Activated T-helper 2 cell treated with anti-CD3 and anti-CD28 coated beads, Interferon-gamma antibody, Interleukin-2, Interleukin-4, amounts not matched to agents 10 μg/mL and 5 μg/mL and 100 μg/mL, durations not matched to agents 14 hours and 24 hours and 36 hours (primary cell): ENCODE results near the gene CCDC12. TPM values are rescaled to one million over a fixed set of nuclear protein-coding genes. Genes with fewer than 3 reads are reported as not detected.

Source experiments
- DNase-seq: peaks from one replicate; pipeline ENCODE4 v3.0.0; 2021; ENCODE audit warnings: low spot score
- H3K27ac Mint-ChIP-seq: one replicate; pipeline ENCODE4 v1.8.0; 2021; ENCODE audit warnings: mixed read lengths
- H3K27me3 Mint-ChIP-seq: one replicate; pipeline ENCODE4 v1.8.0; 2021; ENCODE audit warnings: low read depth, mixed read lengths
- H3K36me3 Mint-ChIP-seq: one replicate; pipeline ENCODE4 v1.8.0; 2021; ENCODE audit warnings: low read depth, mixed read lengths
- H3K4me1 Mint-ChIP-seq: one replicate; pipeline ENCODE4 v1.8.0; 2021; ENCODE audit warnings: low read depth, mixed read lengths
- H3K4me3 Mint-ChIP-seq: one replicate; pipeline ENCODE4 v1.8.0; 2021; ENCODE audit warnings: low read depth, mild to moderate bottlenecking, moderate library complexity, mixed read lengths
- H3K9me3 Mint-ChIP-seq: one replicate; pipeline ENCODE4 v1.8.0; 2021; ENCODE audit warnings: mixed read lengths
- intact Hi-C: fragments of 100-400 bp; cut with micrococcal nuclease; formaldehyde crosslinking; loops from one replicate; pipeline ENCODE4 v1.15.1; 2023
- total RNA-seq: library from RNA; stranded (reverse); gene quantifications from 2 replicates; pipeline ENCODE4 v1.2.3, GENCODE V29; 2022

The CCDC12 gene
- total RNA-seq, 1 donor from 2014 or later: 65.3 TPM

GRCh38 chr3:46952813-46953212 lies 23.7 kb downstream of the CCDC12 start:
- H3K9me3 Mint-ChIP-seq: no peaks in the 10 kb centered on the region
- peaks cover 80% of the 10 kb centered on the region for H3K4me1 Mint-ChIP-seq
- H3K4me3 Mint-ChIP-seq: peak overlapping the region; percentile 20
- peaks cover 25% of the 10 kb centered on the region for H3K36me3 Mint-ChIP-seq
- no peaks in the 10 kb centered on the region for H3K27me3 Mint-ChIP-seq
- no peak for DNase-seq
- intact Hi-C loops: loop anchor here (1.0 to 5.0 kb wide), 2 partner anchors 8 to 36 kb away; no protein-coding TSS in a partner anchor
- H3K27ac Mint-ChIP-seq: peak overlapping the region; percentile 95

- no peak for DNase-seq
- H3K4me3 Mint-ChIP-seq: no peak overlapping the region
- H3K4me1 Mint-ChIP-seq: peaks cover 87% of the 10 kb centered on the region
- no peak overlapping the region for H3K27ac Mint-ChIP-seq
- intact Hi-C loops: loop anchor here (5.0 kb wide), 1 partner anchor 33 kb away; no protein-coding TSS in a partner anchor
- H3K36me3 Mint-ChIP-seq: peaks cover 46% of the 10 kb centered on the region
- H3K9me3 Mint-ChIP-seq: no peaks in the 10 kb centered on the region
- no peaks in the 10 kb centered on the region for H3K27me3 Mint-ChIP-seq
These were observed 25.8 kb downstream of the CCDC12 start for GRCh38 chr3:46950650-46951241.

GRCh38 chr3:46950177-46950576 lies 26.4 kb downstream of the CCDC12 start:
- peaks cover 87% of the 10 kb centered on the region for H3K4me1 Mint-ChIP-seq
- H3K36me3 Mint-ChIP-seq: peaks cover 49% of the 10 kb centered on the region
- no peak for DNase-seq
- H3K9me3 Mint-ChIP-seq: no peaks in the 10 kb centered on the region
- no peaks in the 10 kb centered on the region for H3K27me3 Mint-ChIP-seq
- no peak overlapping the region for H3K4me3 Mint-ChIP-seq
- peak overlapping the region; percentile 74 for H3K27ac Mint-ChIP-seq
- intact Hi-C loops: loop anchor here (5.0 kb wide), 1 partner anchor 33 kb away; no protein-coding TSS in a partner anchor

DNA sequence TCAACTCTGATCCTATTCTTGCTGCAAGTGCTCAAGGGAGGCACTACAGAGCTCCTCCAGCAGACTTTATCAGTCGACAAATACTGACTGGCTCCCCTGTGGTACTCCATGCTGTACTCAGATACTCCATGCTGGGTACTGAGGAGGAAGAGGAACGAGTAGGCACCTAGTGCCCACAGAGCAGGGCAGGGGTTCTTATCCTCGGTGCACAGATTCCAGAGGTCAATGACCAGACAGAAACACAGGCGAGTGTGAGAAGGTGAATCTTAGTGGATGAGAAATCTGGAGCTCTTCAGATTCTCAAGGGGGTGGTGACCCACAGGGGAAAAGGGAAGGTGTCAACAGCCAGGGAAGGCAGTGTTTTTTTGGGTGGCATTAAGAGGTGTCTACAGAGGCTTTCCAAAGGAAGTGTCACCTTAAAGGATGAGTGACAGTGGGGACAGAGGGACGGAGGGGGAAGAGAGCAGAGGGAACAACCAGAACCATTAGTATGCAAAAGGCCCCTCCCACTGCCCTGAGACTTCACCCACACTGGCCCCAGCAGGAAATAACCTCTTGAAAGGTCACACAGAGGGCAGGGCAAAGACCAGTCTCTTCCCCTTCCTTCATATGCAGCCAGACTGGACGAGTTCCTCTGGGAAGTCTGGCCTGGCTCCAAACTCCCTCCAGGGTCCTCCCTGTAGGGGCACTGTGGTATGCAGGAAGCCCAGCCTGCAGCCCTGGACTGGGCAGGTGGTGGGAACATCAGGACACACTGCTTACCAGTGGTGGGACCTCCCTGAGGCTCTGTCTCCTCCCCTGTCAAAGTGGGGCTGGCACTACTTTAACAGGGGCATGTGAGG lies 27.5 kb downstream of the CCDC12 start:
- H3K27ac Mint-ChIP-seq: peak overlapping the region; percentile 97
- intact Hi-C loops: loop anchor here (1.0 to 2.0 kb wide), 2 partner anchors 10 to 40 kb away; no protein-coding TSS in a partner anchor
- no peaks in the 10 kb centered on the region for H3K27me3 Mint-ChIP-seq
- H3K36me3 Mint-ChIP-seq: peaks cover 52% of the 10 kb centered on the region
- no peak for DNase-seq
- H3K4me1 Mint-ChIP-seq: peaks cover 86% of the 10 kb centered on the region
- H3K9me3 Mint-ChIP-seq: no peaks in the 10 kb centered on the region
- H3K4me3 Mint-ChIP-seq: peak overlapping the region; percentile 74

DNA sequence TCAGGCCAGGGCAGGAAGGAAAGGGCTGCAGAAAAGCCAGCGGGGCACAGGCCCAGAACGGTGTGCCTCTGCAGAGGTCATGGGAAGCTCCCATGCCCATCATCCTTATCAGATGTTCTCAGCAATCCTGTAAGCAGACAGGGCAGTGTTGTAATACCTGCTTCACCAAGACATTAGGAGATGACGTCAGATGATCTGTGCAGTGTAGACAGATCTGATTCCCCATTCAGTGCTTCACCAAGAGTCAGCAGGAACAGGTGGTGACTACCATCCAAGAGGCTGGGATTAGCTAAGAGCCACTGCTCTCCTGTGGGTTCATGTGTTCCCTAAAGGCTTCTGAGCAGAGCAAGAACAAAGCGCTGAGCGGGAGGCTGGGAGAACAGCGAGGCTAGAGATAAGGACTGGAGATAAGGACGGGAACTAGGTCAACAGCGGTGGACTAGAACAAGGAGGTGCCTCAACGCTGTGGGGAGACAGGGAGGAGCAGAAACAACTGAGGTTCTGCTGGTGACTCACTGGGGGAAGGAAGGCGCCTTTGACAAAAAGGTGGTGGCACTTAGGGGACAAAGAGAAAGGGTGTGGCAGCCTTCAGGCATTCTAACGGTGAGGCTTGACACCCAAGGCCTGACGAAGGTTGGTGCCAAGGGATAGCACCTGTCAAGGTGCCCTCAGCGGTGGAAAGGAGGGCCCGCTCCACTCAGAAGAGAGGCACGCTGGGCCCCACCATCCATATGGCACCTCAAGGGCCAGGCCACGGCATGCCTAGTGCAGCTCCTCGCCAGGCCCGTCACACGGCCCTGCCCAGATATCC lies 28.4 kb downstream of the CCDC12 start:
- peak overlapping the region; percentile 74 for H3K4me3 Mint-ChIP-seq
- peak overlapping the region; percentile 97 for H3K27ac Mint-ChIP-seq
- peaks cover 52% of the 10 kb centered on the region for H3K36me3 Mint-ChIP-seq
- H3K9me3 Mint-ChIP-seq: no peaks in the 10 kb centered on the region
- H3K27me3 Mint-ChIP-seq: no peaks in the 10 kb centered on the region
- peaks cover 83% of the 10 kb centered on the region for H3K4me1 Mint-ChIP-seq
- DNase-seq: peak; percentile 65
- intact Hi-C loops: loop anchor here (1.0 to 2.0 kb wide), 2 partner anchors 11 to 41 kb away; no protein-coding TSS in a partner anchor

DNA sequence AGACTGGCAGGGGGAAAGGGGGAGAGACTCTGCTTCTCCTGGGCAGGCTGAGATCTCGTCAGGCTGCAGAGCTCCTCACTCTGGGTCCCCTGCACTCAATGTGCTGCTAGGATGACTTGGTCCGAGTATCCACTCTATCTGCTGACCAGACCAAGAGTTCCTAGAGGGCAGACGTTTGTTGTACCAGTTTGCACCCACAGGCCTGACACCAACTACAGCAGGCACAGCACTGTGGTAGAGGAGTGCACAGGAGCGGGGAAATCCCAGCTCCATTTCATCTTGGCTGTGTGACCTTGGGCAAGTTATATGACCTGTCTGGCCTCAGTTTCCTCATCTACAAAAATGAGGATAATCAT lies 29.0 kb downstream of the CCDC12 start:
- intact Hi-C loops: no loop called here
- Mint-ChIP-seq H3K27ac (peak overlapping the region; percentile 97), H3K36me3 (peaks cover 55% of the 10 kb centered on the region), H3K27me3 (no peaks in the 10 kb centered on the region), H3K9me3 (no peaks in the 10 kb centered on the region), H3K4me3 (peak overlapping the region; percentile 74), H3K4me1 (peaks cover 81% of the 10 kb centered on the region)
- DNase-seq: no peak

DNA sequence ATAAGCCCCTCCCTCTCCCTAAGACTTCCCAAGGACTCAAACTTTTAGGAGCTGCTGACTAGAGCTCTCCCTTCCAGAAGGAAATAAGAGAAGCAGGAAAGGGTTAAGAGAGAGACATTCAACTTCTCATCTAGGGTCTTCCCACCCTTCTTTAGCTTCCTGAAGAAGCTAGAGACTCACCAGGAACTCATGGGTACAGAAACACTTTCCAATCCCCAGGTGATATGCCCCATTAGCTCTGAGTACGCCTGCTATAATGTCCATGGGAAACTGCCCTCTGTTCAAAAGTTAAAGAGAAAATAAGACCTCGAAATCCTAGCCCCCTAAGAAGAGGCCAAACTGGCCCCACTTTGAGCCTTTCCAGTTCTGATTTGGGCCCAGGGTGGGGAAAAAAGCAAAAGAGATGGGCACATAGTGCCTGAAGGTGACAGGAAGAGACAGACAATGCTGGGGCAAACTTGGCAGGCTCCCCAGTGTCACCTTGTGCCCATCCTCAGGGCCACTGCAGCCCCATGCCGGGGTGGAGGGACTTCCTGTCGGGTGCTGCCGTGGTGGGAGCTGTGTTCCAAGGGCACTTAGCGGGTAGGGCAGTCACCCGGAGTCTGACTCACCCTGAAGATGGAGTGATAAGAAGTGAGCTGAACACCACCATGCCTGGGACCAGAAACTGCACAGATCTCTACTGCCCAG lies 29.5 kb downstream of the CCDC12 start:
- peak; percentile 63 for DNase-seq
- Mint-ChIP-seq H3K4me1 (peaks cover 78% of the 10 kb centered on the region), H3K27me3 (no peaks in the 10 kb centered on the region), H3K36me3 (peaks cover 54% of the 10 kb centered on the region), H3K4me3 (peak overlapping the region; percentile 74), H3K9me3 (no peaks in the 10 kb centered on the region), H3K27ac (peak overlapping the region; percentile 97)
- intact Hi-C loops: no loop called here

DNA sequence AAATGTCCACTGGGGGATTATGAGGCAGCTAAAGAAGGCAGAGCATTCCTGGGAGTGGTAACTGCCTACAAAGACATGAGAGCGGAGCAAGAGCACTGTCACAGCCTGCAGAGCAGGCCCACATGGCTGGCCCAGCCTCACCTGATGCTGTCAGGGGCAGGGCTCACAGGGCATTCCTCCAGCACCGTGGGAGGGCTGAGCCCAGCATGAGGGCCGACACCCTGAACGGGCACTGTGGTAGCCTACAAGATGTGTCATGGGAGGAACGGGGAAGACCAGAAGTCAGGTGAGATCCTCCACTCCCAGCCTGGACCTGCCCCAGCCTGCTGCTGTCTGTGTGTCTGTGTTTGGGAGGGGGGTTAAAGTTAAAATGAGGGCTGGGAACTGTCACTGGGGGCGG lies 30.1 kb downstream of the CCDC12 start:
- Mint-ChIP-seq H3K4me3 (peak overlapping the region; percentile 33), H3K4me1 (peaks cover 74% of the 10 kb centered on the region), H3K27me3 (no peaks in the 10 kb centered on the region), H3K27ac (peak overlapping the region; percentile 97), H3K9me3 (no peaks in the 10 kb centered on the region), H3K36me3 (peaks cover 51% of the 10 kb centered on the region)
- no peak for DNase-seq
- intact Hi-C loops: no loop called here

DNA sequence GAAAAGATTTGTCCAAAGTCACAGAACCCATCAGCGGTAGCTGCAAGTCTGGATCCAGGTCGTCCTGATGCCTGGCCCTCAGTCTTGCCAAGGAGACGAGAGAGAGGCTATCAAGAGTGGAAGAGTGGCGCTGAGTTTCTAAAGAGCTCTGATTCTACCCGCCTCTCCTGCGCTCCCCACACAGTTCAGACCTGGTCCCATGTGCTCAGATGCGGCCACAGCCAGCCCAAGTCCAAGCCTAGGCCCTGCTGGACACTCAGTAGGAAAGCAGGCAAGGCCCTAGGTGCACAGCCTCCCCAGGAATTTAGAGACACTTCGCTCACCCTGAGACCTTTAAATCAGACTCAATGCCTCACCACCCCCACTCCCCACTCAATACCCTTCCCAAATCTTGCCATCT lies 32.4 kb downstream of the CCDC12 start:
- H3K9me3 Mint-ChIP-seq: no peaks in the 10 kb centered on the region
- no peak overlapping the region for H3K4me3 Mint-ChIP-seq
- peaks cover 73% of the 10 kb centered on the region for H3K4me1 Mint-ChIP-seq
- H3K27me3 Mint-ChIP-seq: no peaks in the 10 kb centered on the region
- intact Hi-C loops: no loop called here
- peaks cover 59% of the 10 kb centered on the region for H3K36me3 Mint-ChIP-seq
- H3K27ac Mint-ChIP-seq: peak overlapping the region; percentile 73
- DNase-seq: no peak

GRCh38 chr3:46943237-46944187 lies 33.0 kb downstream of the CCDC12 start:
- H3K9me3 Mint-ChIP-seq: no peaks in the 10 kb centered on the region
- H3K27ac Mint-ChIP-seq: no peak overlapping the region
- no peak overlapping the region for H3K4me3 Mint-ChIP-seq
- no peaks in the 10 kb centered on the region for H3K27me3 Mint-ChIP-seq
- DNase-seq: no peak
- H3K36me3 Mint-ChIP-seq: peaks cover 61% of the 10 kb centered on the region
- H3K4me1 Mint-ChIP-seq: peaks cover 71% of the 10 kb centered on the region
- intact Hi-C loops: no loop called here

DNA sequence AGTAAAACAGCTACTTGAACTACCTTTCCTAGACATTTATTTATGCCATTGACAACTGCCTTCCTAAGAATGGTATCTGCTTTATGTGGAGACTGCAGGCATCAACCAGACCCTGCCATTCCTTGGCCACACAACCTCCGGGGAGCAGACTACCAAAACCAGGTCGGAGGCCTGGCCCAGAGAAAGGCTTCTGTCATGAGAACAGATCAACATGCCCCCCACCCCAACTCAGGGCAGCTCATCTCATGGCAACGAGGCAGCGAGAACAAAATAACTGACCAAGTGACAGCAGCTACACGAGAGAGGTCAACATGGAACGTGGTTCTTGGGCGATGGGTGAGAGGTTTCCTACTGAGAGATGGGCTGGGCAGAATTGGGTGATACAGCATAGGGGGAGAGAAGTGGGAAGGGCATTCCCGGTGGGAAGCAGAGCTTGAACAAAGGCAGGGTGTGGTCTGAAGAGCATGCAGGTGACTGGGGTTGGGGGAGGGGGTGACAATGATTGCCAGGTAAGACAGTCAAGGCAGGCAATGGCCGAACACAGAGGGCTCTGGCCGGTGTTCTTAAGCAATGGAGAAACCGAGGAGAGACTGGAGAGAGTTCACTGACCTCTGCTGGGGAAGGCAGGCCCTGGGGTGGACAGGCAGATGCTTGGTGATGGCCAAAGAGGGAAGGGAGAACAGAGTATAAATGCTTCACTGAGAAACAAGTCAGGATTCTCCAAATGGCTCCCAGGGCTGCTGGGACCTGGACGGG lies 33.9 kb downstream of the CCDC12 start:
- no peak overlapping the region for H3K4me3 Mint-ChIP-seq
- H3K9me3 Mint-ChIP-seq: no peaks in the 10 kb centered on the region
- H3K27ac Mint-ChIP-seq: peak overlapping the region; percentile 30
- no peaks in the 10 kb centered on the region for H3K27me3 Mint-ChIP-seq
- intact Hi-C loops: no loop called here
- DNase-seq: no peak
- H3K36me3 Mint-ChIP-seq: peaks cover 66% of the 10 kb centered on the region
- H3K4me1 Mint-ChIP-seq: peaks cover 62% of the 10 kb centered on the region
